Sigmoid colon (tissue), 7 donors: ENCODE data around the gene CATSPERD. TPM values are rescaled to one million over a fixed set of nuclear protein-coding genes. Genes with fewer than 3 reads are reported as not detected.

Source experiments
- DNase-seq: peaks from one replicate; pipeline ENCODE4 v3.0.0-alpha.2; 2019
- H3K27ac ChIP-seq, 4 donors: fragments of 200-600 bp; sonication (generic); one replicate each; pipeline ENCODE4 v1.5.1; 2016 to 2019; ENCODE audit warnings: mild to moderate bottlenecking in 1 of 4
- H3K27me3 ChIP-seq, 3 donors: fragments of 200-600 bp; sonication (generic); one replicate each; pipeline ENCODE4 v1.5.1; 2019; ENCODE audit warnings: mild to moderate bottlenecking in 1 of 3
- H3K36me3 ChIP-seq, 4 donors: fragments of 200-600 bp; sonication (generic); one replicate each; pipeline ENCODE4 v1.5.1; 2016 to 2019
- H3K4me1 ChIP-seq, 4 donors: fragments of 200-600 bp; sonication (generic); one replicate each; pipeline ENCODE4 v1.5.1; 2017 to 2019
- H3K4me3 ChIP-seq, 4 donors: fragments of 200-600 bp; sonication (generic); one replicate each; pipeline ENCODE4 v1.5.1; 2017 to 2019; ENCODE audit warnings: mild to moderate bottlenecking in 2 of 4, moderate library complexity in 1 of 4
- H3K9me3 ChIP-seq, 4 donors: fragments of 200-600 bp in 3 of 4; sonication (generic) in 3 of 4; one replicate each; pipeline versions ENCODE4 v1.5.1 to v1.6.1; 2013 to 2019
- CTCF ChIP-seq, 4 experiments: fragments of 450-650 bp in 3 of 4; fragments of 200-600 bp in 1 of 4; IDR thresholded peaks; one replicate each; pipeline ENCODE4 v1.5.1; 2016 to 2019; ENCODE audit warnings: antibody characterized with exemption in 4 of 4, mild to moderate bottlenecking in 3 of 4, moderate library complexity in 2 of 4
- EP300 ChIP-seq, 4 donors: sonication (generic); formaldehyde crosslinking; IDR thresholded peaks; one replicate each; pipeline ENCODE4 v1.6.1; 2017; ENCODE audit warnings: antibody characterized with exemption in 4 of 4
- POLR2A ChIP-seq, 2 donors: fragments of 450-650 bp; IDR thresholded peaks; one replicate each; pipeline ENCODE4 v1.6.1; 2016; ENCODE audit warnings: antibody characterized with exemption in 2 of 2, mild to moderate bottlenecking in 2 of 2, moderate library complexity in 2 of 2
- POLR2AphosphoS5 ChIP-seq, 4 donors: sonication (generic); formaldehyde crosslinking; IDR thresholded peaks; one replicate each; pipeline ENCODE4 v1.6.1; 2017; ENCODE audit warnings: antibody characterized with exemption in 4 of 4
- WGBS, 2 donors: extraction: QIAGEN DNeasy Blood & Tissue Kit; methylation state at CpG; one replicate each; pipeline ENCODE4 v1.1.7; 2013; 5-methylcytosine and 5-hydroxymethylcytosine counted together
- intact Hi-C: fragments of 100-400 bp; cut with DNase I; formaldehyde crosslinking; loops from one replicate; pipeline ENCODE4 v1.15.1; 2023
- polyA plus RNA-seq, 3 donors: library from polyadenylated mRNA; stranded (reverse); fragments of 200-250 nt; gene quantifications; one replicate each; pipeline ENCODE4 v1.2.3, GENCODE V29; 2013
- total RNA-seq, 4 donors: library from RNA; depleted of rRNA; stranded (reverse); fragments of >200 nt; gene quantifications; one replicate each; pipeline ENCODE4 v1.1.0, GENCODE V29; 2016
- donor health status: healthy with polysubstance abuse.
- donor health status: Bipolar disorder and iron deficiency.
- donor health status: healthy.

Gene CATSPERD
- total and polyA plus RNA-seq, 7 donors: not detected

- 96% methylated on average over 35 of the region's 35 CpGs for WGBS, 2 donors
- no peak for TF ChIP-seq CTCF (IDR thresholded peaks at IDR 0.05)
- TF ChIP-seq EP300 (IDR thresholded peaks at IDR 0.05): no peak
- Histone ChIP-seq H3K27ac (no peak overlapping the region), H3K4me3 (no peak overlapping the region), H3K4me1 (no peaks in the 10 kb centered on the region), H3K27me3 (no peaks in the 10 kb centered on the region), H3K9me3 (no peaks in the 10 kb centered on the region), H3K36me3 (peaks cover 12 to 89% (median 60%) of the 10 kb centered on the region in 4 donors)
- intact Hi-C loops: no loop called here
- DNase-seq: no peak
Measured at GRCh38 chr19:5706876-5707573, 13.4 kb upstream of the CATSPERD start.

- intact Hi-C loops: no loop called here
- H3K4me3 ChIP-seq: no peak overlapping the region
- no peaks in the 10 kb centered on the region for H3K27me3 ChIP-seq
- H3K36me3 ChIP-seq: peaks cover 12 to 97% (median 68%) of the 10 kb centered on the region in 4 donors
- DNase-seq: peak; percentile 60
- H3K4me1 ChIP-seq: no peaks in the 10 kb centered on the region
- TF ChIP-seq CTCF (IDR thresholded peaks at IDR 0.05): no peak
- no peak for TF ChIP-seq POLR2A (IDR thresholded peaks at IDR 0.05)
- no peak for TF ChIP-seq POLR2AphosphoS5 (IDR thresholded peaks at IDR 0.05)
- TF ChIP-seq EP300 (IDR thresholded peaks at IDR 0.05): no peak
- 95 to 96% methylated on average over 37 of the region's 37 CpGs for WGBS, 2 donors
- H3K9me3 ChIP-seq: no peaks in the 10 kb centered on the region
- H3K27ac ChIP-seq: no peak overlapping the region
Measured at GRCh38 chr19:5707576-5708575, 12.6 kb upstream of the CATSPERD start.

- H3K27me3 ChIP-seq: no peaks in the 10 kb centered on the region
- TF ChIP-seq POLR2AphosphoS5 (IDR thresholded peaks at IDR 0.05) (no peak), POLR2A (IDR thresholded peaks at IDR 0.05) (no peak), EP300 (IDR thresholded peaks at IDR 0.05) (no peak), CTCF (IDR thresholded peaks at IDR 0.05) (no peak)
- H3K4me3 ChIP-seq: no peak overlapping the region
- peaks cover 0 to 80% (median 54%) of the 10 kb centered on the region in 4 donors for H3K36me3 ChIP-seq
- peak; percentile 43 for DNase-seq
- H3K9me3 ChIP-seq: no peaks in the 10 kb centered on the region
- H3K4me1 ChIP-seq: peaks cover 0 to under 1% (median 0%) of the 10 kb centered on the region in 4 donors
- no peak overlapping the region for H3K27ac ChIP-seq
- intact Hi-C loops: no loop called here
- 93% methylated on average over 8 of the region's 8 CpGs for WGBS, 2 donors
Measured at GRCh38 chr19:5711025-5711424, 9.4 kb upstream of the CATSPERD start.

GRCh38 chr19:5711713-5712161, 8.7 kb upstream of the CATSPERD start:
- Histone ChIP-seq H3K36me3 (peaks cover 0 to 73% (median 47%) of the 10 kb centered on the region in 4 donors), H3K27me3 (no peaks in the 10 kb centered on the region)
- peak; percentile 51 for DNase-seq

More at GRCh38 chr19:5711713-5712161, 8.7 kb upstream of the CATSPERD start:
- 90 to 92% methylated on average over 25 of the region's 25 CpGs for WGBS, 2 donors
- Histone ChIP-seq H3K27ac (no peak overlapping the region), H3K9me3 (no peaks in the 10 kb centered on the region), H3K4me3 (no peak overlapping the region), H3K4me1 (peaks cover 0 to 7% (median 0%) of the 10 kb centered on the region in 4 donors)
- TF ChIP-seq EP300 (IDR thresholded peaks at IDR 0.05): no peak
- no peak for TF ChIP-seq POLR2A (IDR thresholded peaks at IDR 0.05)
- TF ChIP-seq CTCF (IDR thresholded peaks at IDR 0.05): no peak
- no peak for TF ChIP-seq POLR2AphosphoS5 (IDR thresholded peaks at IDR 0.05)
- intact Hi-C loops: no loop called here
